Measurements from ENCODE around the gene ADAMTS2.

Gene ADAMTS2

DNA sequence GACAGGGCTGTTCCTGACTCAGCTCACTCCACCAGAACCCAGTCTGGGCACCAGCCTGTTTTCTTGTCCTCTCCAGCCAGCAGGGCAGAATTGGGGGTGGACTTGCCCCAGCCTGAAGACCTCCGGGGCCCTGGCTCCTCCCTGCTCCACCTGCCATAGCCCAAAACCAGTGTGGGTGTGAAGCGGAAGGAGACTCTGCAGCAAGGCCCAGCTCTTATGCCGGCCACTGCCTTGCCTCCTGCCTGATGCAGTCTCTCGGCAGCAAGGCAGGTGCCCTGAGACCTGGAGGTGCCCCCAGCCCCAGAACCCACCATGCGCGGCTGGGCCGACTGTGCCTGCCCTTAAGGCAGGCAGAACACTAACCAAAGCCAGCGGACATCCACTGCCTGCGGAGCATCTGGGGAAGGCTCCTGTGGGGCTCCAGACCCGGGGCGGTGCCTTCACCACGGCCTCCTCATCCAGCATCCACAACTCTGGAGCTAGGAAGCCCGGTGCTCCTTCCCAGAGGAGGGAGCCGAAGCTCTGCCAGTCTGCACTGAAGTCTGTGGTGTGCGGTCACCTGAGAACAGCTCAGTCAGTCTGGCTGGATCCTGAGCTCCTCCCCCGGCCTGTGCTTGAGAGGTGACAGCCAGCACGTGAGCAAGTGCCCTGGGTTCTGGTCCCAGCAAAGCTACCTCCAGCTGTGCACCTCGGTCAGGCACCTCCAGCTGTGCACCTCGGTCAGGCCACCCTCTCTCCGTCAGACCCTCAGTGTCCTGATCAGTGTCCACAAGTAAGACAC, 116.7 kb downstream of the ADAMTS2 start:
- DNase-seq (ENCODE audit: low read depth, low spot score), result no peak
- TF ChIP-seq, protein P1, sequence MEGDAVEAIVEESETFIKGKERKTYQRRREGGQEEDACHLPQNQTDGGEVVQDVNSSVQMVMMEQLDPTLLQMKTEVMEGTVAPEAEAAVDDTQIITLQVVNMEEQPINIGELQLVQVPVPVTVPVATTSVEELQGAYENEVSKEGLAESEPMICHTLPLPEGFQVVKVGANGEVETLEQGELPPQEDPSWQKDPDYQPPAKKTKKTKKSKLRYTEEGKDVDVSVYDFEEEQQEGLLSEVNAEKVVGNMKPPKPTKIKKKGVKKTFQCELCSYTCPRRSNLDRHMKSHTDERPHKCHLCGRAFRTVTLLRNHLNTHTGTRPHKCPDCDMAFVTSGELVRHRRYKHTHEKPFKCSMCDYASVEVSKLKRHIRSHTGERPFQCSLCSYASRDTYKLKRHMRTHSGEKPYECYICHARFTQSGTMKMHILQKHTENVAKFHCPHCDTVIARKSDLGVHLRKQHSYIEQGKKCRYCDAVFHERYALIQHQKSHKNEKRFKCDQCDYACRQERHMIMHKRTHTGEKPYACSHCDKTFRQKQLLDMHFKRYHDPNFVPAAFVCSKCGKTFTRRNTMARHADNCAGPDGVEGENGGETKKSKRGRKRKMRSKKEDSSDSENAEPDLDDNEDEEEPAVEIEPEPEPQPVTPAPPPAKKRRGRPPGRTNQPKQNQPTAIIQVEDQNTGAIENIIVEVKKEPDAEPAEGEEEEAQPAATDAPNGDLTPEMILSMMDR (IDR thresholded peaks at IDR 0.05; ENCODE audit: insufficient read depth, low read length, missing control alignments), result no peak
- H3K4me3 ChIP-seq (ENCODE audit: low read depth, low read length), result no peak overlapping the region
- CTCF ChIA-PET, result interaction anchor here (1.3 kb wide), 1 partner anchor 61 kb away, joined by 3 read pairs; no protein-coding TSS in a partner anchor
- POLR2A ChIA-PET, result no interaction called here

DNA sequence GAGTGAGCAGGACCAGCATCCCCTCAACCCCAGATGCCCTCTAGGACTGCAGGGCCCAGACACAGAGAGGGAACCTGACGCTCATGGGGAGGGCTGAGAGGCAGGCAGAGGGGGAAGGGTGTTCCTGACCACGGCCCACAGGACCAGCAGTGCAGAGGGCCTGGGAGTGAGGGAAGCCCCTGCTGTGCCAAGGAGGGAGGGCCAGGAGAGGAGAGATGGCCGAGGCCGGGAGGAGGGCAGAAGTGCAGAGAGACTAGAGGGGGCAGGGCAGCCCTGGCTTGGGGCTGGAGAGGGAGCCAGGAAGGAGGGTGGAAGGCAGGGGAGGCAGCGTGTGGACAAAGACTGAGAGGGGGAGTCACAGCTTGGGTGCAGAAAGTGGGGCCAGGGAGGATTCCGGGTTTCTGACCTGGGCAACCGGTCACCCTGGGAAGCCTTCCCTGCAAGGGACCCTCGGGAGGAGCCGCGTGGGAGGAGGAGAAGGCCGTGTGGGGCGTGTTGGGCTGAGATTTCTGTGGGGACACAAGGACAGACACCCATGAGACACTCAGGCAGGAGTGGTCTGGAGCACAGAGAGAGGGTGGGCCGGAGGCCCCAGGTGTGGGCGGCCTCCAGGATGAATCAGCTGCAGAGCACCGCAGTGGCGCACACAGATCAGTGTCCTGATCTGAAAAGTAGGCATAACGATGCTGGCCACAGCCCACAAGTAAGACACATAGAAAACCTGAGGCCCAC, 117.5 kb downstream of the ADAMTS2 start:
- DNase-seq (ENCODE audit: low read depth, low spot score), result no peak
- CTCF ChIA-PET, result interaction anchor here (1.1 to 1.3 kb wide), 2 partner anchors 13 to 60 kb away, joined by 3 read pairs; no protein-coding TSS in a partner anchor
- no peak overlapping the region for H3K4me3 ChIP-seq (ENCODE audit: low read depth, low read length)
- POLR2A ChIA-PET, result no interaction called here
- TF ChIP-seq, protein P1 (IDR thresholded peaks at IDR 0.05; ENCODE audit: insufficient read depth, low read length, missing control alignments), result no peak

DNA sequence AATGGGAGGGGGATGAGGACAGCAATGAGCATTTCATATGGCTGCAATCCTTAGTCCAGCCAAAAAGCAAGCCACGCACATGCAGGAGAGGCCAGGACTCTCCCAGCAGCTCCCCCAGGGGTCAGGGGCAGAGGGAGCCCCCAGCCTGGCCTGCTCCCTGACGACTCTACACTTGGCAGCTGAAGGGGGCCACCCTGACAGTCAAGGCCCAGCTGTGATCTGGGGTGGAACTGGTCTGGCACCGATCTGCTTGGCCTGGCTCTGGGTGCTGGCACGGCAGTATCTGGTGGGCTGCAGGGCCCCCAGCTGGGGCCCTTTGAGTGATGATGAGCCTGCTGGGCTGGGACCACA, 118.1 kb downstream of the ADAMTS2 start:
- TF ChIP-seq, protein P1 (IDR thresholded peaks at IDR 0.05; ENCODE audit: insufficient read depth, low read length, missing control alignments), result no peak
- no peak for DNase-seq (ENCODE audit: low read depth, low spot score)
- ChIA-PET POLR2A (no interaction called here), CTCF (interaction anchor here (1.1 kb wide), 1 partner anchor 13 kb away, joined by 3 read pairs; no protein-coding TSS in a partner anchor)
- H3K4me3 ChIP-seq (ENCODE audit: low read depth, low read length), result no peak overlapping the region

DNA sequence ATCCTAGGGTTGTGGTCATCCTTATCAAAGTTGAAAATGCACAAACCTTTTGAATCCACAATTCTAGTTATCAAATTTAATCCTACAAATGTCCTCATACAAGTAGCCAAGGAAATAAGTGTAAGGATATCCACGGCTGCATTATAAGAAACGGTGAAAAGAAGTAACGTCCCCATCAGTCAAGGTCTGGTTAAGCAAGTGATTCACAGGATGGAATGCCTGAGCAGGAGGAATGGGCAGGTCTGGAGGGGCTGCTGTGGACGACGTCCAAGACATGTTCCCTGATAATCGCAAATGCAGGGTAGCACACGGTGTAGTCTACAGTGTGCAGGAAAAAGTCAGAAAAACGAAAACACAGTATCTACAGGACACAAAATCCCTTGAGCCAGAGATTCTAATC, 118.6 kb downstream of the ADAMTS2 start:
- no peak for DNase-seq (ENCODE audit: low read depth, low spot score)
- TF ChIP-seq, protein P1 (IDR thresholded peaks at IDR 0.05; ENCODE audit: insufficient read depth, low read length, missing control alignments), result no peak
- ChIA-PET CTCF (interaction anchor here (1.0 kb wide), 1 partner anchor 15 kb away, joined by 3 read pairs; no protein-coding TSS in a partner anchor), POLR2A (no interaction called here)
- H3K4me3 ChIP-seq (ENCODE audit: low read depth, low read length), result no peak overlapping the region

DNA sequence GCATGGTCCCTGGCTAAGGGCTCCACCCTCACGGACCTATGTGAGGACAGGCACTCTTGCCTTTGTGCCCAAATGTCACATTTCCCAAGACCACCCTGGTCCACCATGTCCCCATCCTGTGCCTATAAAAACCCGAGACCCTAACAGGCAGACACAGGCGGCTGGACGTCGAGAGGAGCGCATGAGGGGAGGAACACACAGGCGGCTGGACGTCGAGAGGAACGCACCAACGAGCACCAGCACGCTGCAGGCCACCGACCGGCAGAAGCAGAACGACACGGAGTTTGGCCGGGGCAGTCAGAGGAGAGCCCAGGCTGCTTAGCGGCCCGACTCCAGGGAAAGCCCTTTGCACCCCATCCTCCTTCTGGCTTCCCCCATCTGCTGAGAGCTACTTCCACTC, 119.9 kb downstream of the ADAMTS2 start:
- ChIA-PET CTCF (no interaction called here), POLR2A (no interaction called here)
- no peak overlapping the region for H3K4me3 ChIP-seq (ENCODE audit: low read depth, low read length)
- TF ChIP-seq, protein P1 (IDR thresholded peaks at IDR 0.05; ENCODE audit: insufficient read depth, low read length, missing control alignments), result no peak
- DNase-seq (ENCODE audit: low read depth, low spot score), result no peak

DNA sequence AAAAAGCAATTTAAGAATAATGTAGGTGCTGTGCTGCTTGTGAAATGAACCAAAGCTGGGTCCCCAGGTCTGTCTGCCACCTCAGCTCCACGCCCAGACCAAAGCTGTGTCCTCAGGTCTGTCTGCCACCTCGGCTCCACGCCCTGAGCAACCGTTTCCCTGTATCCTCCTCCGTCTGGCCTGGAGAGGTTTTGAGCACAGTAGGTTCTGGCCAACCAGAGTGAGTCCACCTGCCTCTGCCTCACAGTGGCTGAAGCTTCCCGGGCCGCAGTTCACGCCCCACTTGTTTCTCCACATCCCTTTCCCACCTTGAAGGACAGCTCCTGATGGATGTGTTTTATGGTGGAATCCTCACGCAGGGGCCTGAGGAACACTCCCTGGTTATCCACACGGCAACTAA, 120.5 kb downstream of the ADAMTS2 start:
- CTCF ChIA-PET, result no interaction called here

More for the DNA sequence above, 120.5 kb downstream of the ADAMTS2 start:
- no peak overlapping the region for H3K4me3 ChIP-seq (ENCODE audit: low read depth, low read length)
- DNase-seq (ENCODE audit: low read depth, low spot score), result no peak
- TF ChIP-seq, protein P1 (IDR thresholded peaks at IDR 0.05; ENCODE audit: insufficient read depth, low read length, missing control alignments), result no peak
- POLR2A ChIA-PET, result no interaction called here
